Keratinocyte (primary cell): ENCODE results near the gene RIN3. TPM values are rescaled to one million over a fixed set of nuclear protein-coding genes. Genes with fewer than 3 reads are reported as not detected.

Source experiments
- DNase-seq: peaks from one replicate; pipeline ENCODE4 v3.0.0-alpha.2; 2011; ENCODE audit warnings: low read depth, missing footprints, low spot score
- FAIRE-seq: peaks from 2 replicates; lab custom pipeline; 2011; peaks lifted over from hg19 to GRCh38; lab: Jason Lieb, UNC
- H2AFZ ChIP-seq: 2 replicates; pipeline ENCODE4 v1.6.0; 2012; ENCODE audit warnings: low read length, control low read depth, inconsistent platforms; ENCODE audit not compliant: control insufficient read depth
- H3K27ac ChIP-seq: 2 replicates; pipeline ENCODE4 v1.5.1; 2011; ENCODE audit warnings: low read length; ENCODE audit not compliant: control insufficient read depth, insufficient read depth
- H3K27me3 ChIP-seq: 3 replicates; pipeline ENCODE4 v1.6.0; 2011; ENCODE audit warnings: low read length; ENCODE audit not compliant: control insufficient read depth, insufficient read depth; ENCODE audit errors: extremely low read depth
- H3K36me3 ChIP-seq, 2 experiments: 2 replicates in 1 of 2; 3 replicates in 1 of 2; pipeline ENCODE4 v1.5.1; 2011; ENCODE audit warnings: low read length in 2 of 2, mild to moderate bottlenecking in 1 of 2; ENCODE audit not compliant: control insufficient read depth in 2 of 2, insufficient read depth in 2 of 2; ENCODE audit errors: extremely low read depth in 1 of 2
- H3K4me1 ChIP-seq: 3 replicates; pipeline ENCODE4 v1.5.1; 2011; ENCODE audit warnings: low read length; ENCODE audit not compliant: control insufficient read depth, insufficient read depth; ENCODE audit errors: extremely low read depth
- H3K4me2 ChIP-seq: 3 replicates; pipeline ENCODE4 v1.6.0; 2011; ENCODE audit warnings: low read depth, low read length; ENCODE audit not compliant: control insufficient read depth, insufficient read depth; ENCODE audit errors: extremely low read depth
- H3K4me3 ChIP-seq, 3 experiments: fragments of 200-600 bp in 1 of 3; sonication (generic) in 1 of 3; 2 replicates in 2 of 3; 3 replicates in 1 of 3; pipeline ENCODE4 v1.5.1; 2011 to 2016; ENCODE audit warnings: low read length in 3 of 3, mild to moderate bottlenecking in 3 of 3, control low read depth in 2 of 3, inconsistent platforms in 1 of 3, low read depth in 1 of 3, mixed read lengths in 1 of 3, mixed run types in 1 of 3, moderate library complexity in 1 of 3; ENCODE audit not compliant: control insufficient read depth in 2 of 3, insufficient read depth in 2 of 3; ENCODE audit errors: extremely low read depth in 1 of 3
- H3K79me2 ChIP-seq: 2 replicates; pipeline ENCODE4 v1.6.0; 2012; ENCODE audit warnings: low read length; ENCODE audit not compliant: control insufficient read depth, insufficient read depth
- H3K9ac ChIP-seq: 3 replicates; pipeline ENCODE4 v1.6.0; 2011; ENCODE audit warnings: low read length; ENCODE audit not compliant: control insufficient read depth, insufficient read depth; ENCODE audit errors: extremely low read depth
- H3K9me1 ChIP-seq: 3 replicates; pipeline ENCODE4 v1.6.0; 2011; ENCODE audit warnings: low read length; ENCODE audit not compliant: control insufficient read depth, insufficient read depth; ENCODE audit errors: extremely low read depth
- H3K9me3 ChIP-seq: 2 replicates; pipeline ENCODE4 v1.5.1; 2012; ENCODE audit warnings: low read depth, low read length; ENCODE audit not compliant: control insufficient read depth
- H4K20me1 ChIP-seq: 3 replicates; pipeline ENCODE4 v1.6.0; 2011; ENCODE audit warnings: low read length; ENCODE audit not compliant: control insufficient read depth, insufficient read depth; ENCODE audit errors: extremely low read depth
- EZH2 ChIP-seq: IDR thresholded peaks from one replicate; pipeline ENCODE4 v1.6.1; 2012; ENCODE audit warnings: inconsistent platforms, mild to moderate bottlenecking, low read length, moderate library complexity
- dilution Hi-C: fragments of 300-500 bp; cut with MboI; formaldehyde crosslinking; loops from one replicate; pipeline ENCODE4 v1.7.0; 2020; ENCODE audit warnings: low sequenced_read_pairs; ENCODE audit not compliant: extremely low pct_ligation_motif_present
- polyA plus RNA-seq, 5 experiments: library from polyadenylated mRNA; depleted of rRNA in 3 of 5; stranded (reverse) in 3 of 5; stranded (forward) in 1 of 5; unstranded in 1 of 5; fragments of >200 nt; gene quantifications; 1 replicate in 1 of 5; 2 replicates in 3 of 5; 3 replicates in 1 of 5; pipeline versions ENCODE4 v1.2.1 to v1.2.3, GENCODE V29; 2011 to 2012; ENCODE audit warnings: missing spikeins in 2 of 5, low read depth in 1 of 5, low replicate concordance in 1 of 5
- TF ChIP-seq, protein P1 (sequence below), 3 experiments: IDR thresholded peaks in 1 of 3; conservative IDR thresholded peaks in 1 of 3; optimal IDR thresholded peaks in 1 of 3; 2 replicates in 2 of 3; 3 replicates in 1 of 3; pipeline versions ENCODE3 to v1.5.1; 2011; ENCODE audit warnings: low read length in 3 of 3, mild to moderate bottlenecking in 3 of 3, moderate library complexity in 2 of 3, control low read depth in 1 of 3, inconsistent platforms in 1 of 3; ENCODE audit not compliant: insufficient read depth in 2 of 3; ENCODE audit errors: extremely low read depth in 1 of 3

The RIN3 gene
- polyA plus RNA-seq, 1 donor (not counting 4 experiments of a cell fraction or from before 2014, with no cell fraction given), result 1.2 TPM

GRCh38 chr14:92695562-92695961 lies 182.0 kb downstream of the RIN3 start:
- H3K4me1 ChIP-seq, result no peaks in the 10 kb centered on the region
- H3K9ac ChIP-seq, result no peak overlapping the region
- DNase-seq (no peak), FAIRE-seq (no peak)
- no peaks in the 10 kb centered on the region for H3K36me3 ChIP-seq
- no peaks in the 10 kb centered on the region for H3K79me2 ChIP-seq
- no peak overlapping the region for H3K4me2 ChIP-seq
- dilution Hi-C loops, result no loop called here
- TF ChIP-seq, protein P1, sequence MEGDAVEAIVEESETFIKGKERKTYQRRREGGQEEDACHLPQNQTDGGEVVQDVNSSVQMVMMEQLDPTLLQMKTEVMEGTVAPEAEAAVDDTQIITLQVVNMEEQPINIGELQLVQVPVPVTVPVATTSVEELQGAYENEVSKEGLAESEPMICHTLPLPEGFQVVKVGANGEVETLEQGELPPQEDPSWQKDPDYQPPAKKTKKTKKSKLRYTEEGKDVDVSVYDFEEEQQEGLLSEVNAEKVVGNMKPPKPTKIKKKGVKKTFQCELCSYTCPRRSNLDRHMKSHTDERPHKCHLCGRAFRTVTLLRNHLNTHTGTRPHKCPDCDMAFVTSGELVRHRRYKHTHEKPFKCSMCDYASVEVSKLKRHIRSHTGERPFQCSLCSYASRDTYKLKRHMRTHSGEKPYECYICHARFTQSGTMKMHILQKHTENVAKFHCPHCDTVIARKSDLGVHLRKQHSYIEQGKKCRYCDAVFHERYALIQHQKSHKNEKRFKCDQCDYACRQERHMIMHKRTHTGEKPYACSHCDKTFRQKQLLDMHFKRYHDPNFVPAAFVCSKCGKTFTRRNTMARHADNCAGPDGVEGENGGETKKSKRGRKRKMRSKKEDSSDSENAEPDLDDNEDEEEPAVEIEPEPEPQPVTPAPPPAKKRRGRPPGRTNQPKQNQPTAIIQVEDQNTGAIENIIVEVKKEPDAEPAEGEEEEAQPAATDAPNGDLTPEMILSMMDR (optimal IDR thresholded peaks at IDR 0.05 in 1 of 3, IDR thresholded peaks at IDR 0.05 in 1 of 3, conservative IDR thresholded peaks at IDR 0.05 in 1 of 3; ENCODE audit: extremely low read depth in 1 of 3, insufficient read depth in 2 of 3, low read length in 3 of 3), result no peak
- no peak for TF ChIP-seq EZH2
- no peaks in the 10 kb centered on the region for H3K27me3 ChIP-seq
- H2AFZ ChIP-seq, result no peak overlapping the region
- H3K9me3 ChIP-seq, result no peaks in the 10 kb centered on the region
- H3K27ac ChIP-seq, result no peak overlapping the region
- H3K9me1 ChIP-seq, result no peaks in the 10 kb centered on the region
- H3K4me3 ChIP-seq, result no peak overlapping the region
- H4K20me1 ChIP-seq, result no peaks in the 10 kb centered on the region

- DNase-seq (no peak), FAIRE-seq (no peak)
- no peak for TF ChIP-seq EZH2
- TF ChIP-seq, protein P1 (optimal IDR thresholded peaks at IDR 0.05 in 1 of 3, IDR thresholded peaks at IDR 0.05 in 1 of 3, conservative IDR thresholded peaks at IDR 0.05 in 1 of 3; ENCODE audit: extremely low read depth in 1 of 3, insufficient read depth in 2 of 3, low read length in 3 of 3), result no peak
- no peaks in the 10 kb centered on the region for H3K4me1 ChIP-seq
- H4K20me1 ChIP-seq, result no peaks in the 10 kb centered on the region
- no peak overlapping the region for H3K4me3 ChIP-seq
- H3K4me2 ChIP-seq, result no peak overlapping the region
- H3K9me3 ChIP-seq, result no peaks in the 10 kb centered on the region
- H3K79me2 ChIP-seq, result no peaks in the 10 kb centered on the region
- H3K36me3 ChIP-seq, result no peaks in the 10 kb centered on the region
- H3K9ac ChIP-seq, result no peak overlapping the region
- H2AFZ ChIP-seq, result no peak overlapping the region
- H3K27ac ChIP-seq, result no peak overlapping the region
- no peaks in the 10 kb centered on the region for H3K27me3 ChIP-seq
- dilution Hi-C loops, result no loop called here
- no peaks in the 10 kb centered on the region for H3K9me1 ChIP-seq
These were observed 182.8 kb downstream of the RIN3 start for GRCh38 chr14:92696366-92696765.
